HEK293 (cell line): ENCODE results near the gene PRPF6.

ENCODE experiments used
- CTCF ChIA-PET: fragments of 350-600 bp; formaldehyde crosslinking; extraction: SDS; loops from one replicate; lab custom pipeline; 2021; ENCODE audit warnings: antibody characterized with exemption; lab: Yijun Ruan, JAX
- POLR2A ChIA-PET: fragments of 300-600 bp; formaldehyde crosslinking; extraction: SDS; loops from one replicate; lab custom pipeline; 2020; ENCODE audit warnings: antibody characterized with exemption, inconsistent platforms; lab: Yijun Ruan, JAX
- H3K27ac ChIP-seq: fragments of 200-500 bp; sonication (Bioruptor generic); 2 replicates; pipeline ENCODE4 v1.5.1; 2014; ENCODE audit warnings: low read depth, low read length, control low read depth, inconsistent platforms; ENCODE audit errors: extremely low read depth
- H3K36me3 ChIP-seq, 2 experiments: fragments of 200-500 bp in 1 of 2; sonication (Bioruptor generic) in 1 of 2; 1 replicate in 1 of 2; 2 replicates in 1 of 2; pipeline ENCODE4 v1.5.1; 2014 to 2017; ENCODE audit warnings: inconsistent platforms in 2 of 2, low read length in 2 of 2; ENCODE audit not compliant: control insufficient read depth in 2 of 2, insufficient read depth in 1 of 2
- H3K4me1 ChIP-seq: fragments of 200-500 bp; sonication (Bioruptor generic); 2 replicates; pipeline ENCODE4 v1.5.1; 2014; ENCODE audit warnings: mild to moderate bottlenecking, low read length, inconsistent platforms; ENCODE audit not compliant: control insufficient read depth, insufficient read depth
- H3K4me3 ChIP-seq: 2 replicates; pipeline ENCODE4 v1.5.1; 2011; ENCODE audit warnings: low read depth, mild to moderate bottlenecking, control low read depth, low read length, moderate library complexity
- H3K9me3 ChIP-seq: fragments of 200-500 bp; sonication (Bioruptor generic); 2 replicates; pipeline ENCODE4 v1.5.1; 2014; ENCODE audit warnings: low read depth, low read length, inconsistent platforms; ENCODE audit not compliant: control insufficient read depth, insufficient read depth
- FEZF1 ChIP-seq: fragments of 450-650 bp; formaldehyde crosslinking; IDR thresholded peaks from 2 replicates; pipeline ENCODE4 v1.5.1; 2016; ENCODE audit warnings: missing biosample characterization, missing genetic modification characterization
- KLF16 ChIP-seq: fragments of 450-650 bp; formaldehyde crosslinking; IDR thresholded peaks from 2 replicates; pipeline ENCODE4 v1.5.1; 2017; ENCODE audit warnings: missing biosample characterization, missing genetic modification characterization
- KLF8 ChIP-seq: fragments of 450-650 bp; formaldehyde crosslinking; IDR thresholded peaks from 2 replicates; pipeline ENCODE4 v1.5.1; 2016; ENCODE audit warnings: missing biosample characterization, missing genetic modification characterization
- MYNN ChIP-seq: fragments of 450-650 bp; formaldehyde crosslinking; IDR thresholded peaks from 2 replicates; pipeline ENCODE4 v1.5.1; 2016; ENCODE audit warnings: missing biosample characterization, missing genetic modification characterization, borderline replicate concordance
- SP7 ChIP-seq: fragments of 450-650 bp; formaldehyde crosslinking; IDR thresholded peaks from 2 replicates; pipeline ENCODE4 v1.5.1; 2016; ENCODE audit warnings: missing biosample characterization, missing genetic modification characterization
- TCF7L2 ChIP-seq: IDR thresholded peaks from 2 replicates; pipeline ENCODE4 v1.6.1; 2011; ENCODE audit warnings: low read depth, mild to moderate bottlenecking, inconsistent platforms, low read length, moderate library complexity, borderline replicate concordance
- ZBTB20 ChIP-seq: fragments of 450-650 bp; formaldehyde crosslinking; IDR thresholded peaks from 2 replicates; pipeline ENCODE4 v1.5.1; 2016; ENCODE audit warnings: missing biosample characterization, missing genetic modification characterization
- ZBTB48 ChIP-seq: fragments of 450-650 bp; formaldehyde crosslinking; IDR thresholded peaks from 2 replicates; pipeline ENCODE4 v1.5.1; 2016; ENCODE audit warnings: missing biosample characterization, missing genetic modification characterization
- ZEB2 ChIP-seq: fragments of 450-650 bp; formaldehyde crosslinking; IDR thresholded peaks from 2 replicates; pipeline ENCODE4 v1.5.1; 2016; ENCODE audit warnings: missing biosample characterization, missing genetic modification characterization
- ZFHX2 ChIP-seq: fragments of 450-650 bp; formaldehyde crosslinking; conservative IDR thresholded peaks from 2 replicates; pipeline ENCODE4 v1.5.1; 2016; ENCODE audit warnings: missing biosample characterization, missing genetic modification characterization
- ZNF132 ChIP-seq: fragments of 450-650 bp; formaldehyde crosslinking; IDR thresholded peaks from 2 replicates; pipeline ENCODE4 v1.5.1; 2017; ENCODE audit warnings: missing biosample characterization, missing genetic modification characterization, borderline replicate concordance
- ZNF146 ChIP-seq: fragments of 450-650 bp; formaldehyde crosslinking; IDR thresholded peaks from 2 replicates; pipeline ENCODE4 v1.5.1; 2016; ENCODE audit warnings: missing biosample characterization, missing genetic modification characterization
- ZNF202 ChIP-seq: fragments of 450-650 bp; formaldehyde crosslinking; IDR thresholded peaks from 2 replicates; pipeline ENCODE4 v1.5.1; 2016; ENCODE audit warnings: missing biosample characterization, missing genetic modification characterization, borderline replicate concordance
- ZNF302 ChIP-seq: fragments of 450-650 bp; formaldehyde crosslinking; IDR thresholded peaks from 2 replicates; pipeline ENCODE4 v1.5.1; 2016; ENCODE audit warnings: missing biosample characterization, missing genetic modification characterization, low read depth
- ZNF354C ChIP-seq: fragments of 450-650 bp; formaldehyde crosslinking; IDR thresholded peaks from 2 replicates; pipeline ENCODE4 v1.5.1; 2016; ENCODE audit warnings: missing biosample characterization, missing genetic modification characterization, low read depth, borderline replicate concordance
- TF ChIP-seq, protein P1 (sequence below): fragments of 450-650 bp; formaldehyde crosslinking; IDR thresholded peaks from 2 replicates; pipeline ENCODE4 v1.5.1; 2016; ENCODE audit warnings: missing biosample characterization, missing genetic modification characterization
- TF ChIP-seq, protein P2 (sequence below): fragments of 450-650 bp; IDR thresholded peaks from 2 replicates; pipeline ENCODE4 v1.5.1; 2018; ENCODE audit warnings: missing biosample characterization, missing genetic modification characterization
- TF ChIP-seq, protein P3 (sequence below): fragments of 450-650 bp; formaldehyde crosslinking; IDR thresholded peaks from 2 replicates; pipeline ENCODE4 v1.5.1; 2016; ENCODE audit warnings: missing biosample characterization, missing genetic modification characterization
- TF ChIP-seq, protein P4 (sequence below): IDR thresholded peaks from 2 replicates; pipeline ENCODE4 v1.6.1; 2011; ENCODE audit warnings: mild to moderate bottlenecking, low read depth, low read length, borderline replicate concordance
- TF ChIP-seq, protein P5 (sequence below): fragments of 450-650 bp; formaldehyde crosslinking; IDR thresholded peaks from 2 replicates; pipeline ENCODE4 v1.5.1; 2016; ENCODE audit warnings: missing biosample characterization, missing genetic modification characterization
- TF ChIP-seq, protein P6 (sequence below): fragments of 450-650 bp; formaldehyde crosslinking; conservative IDR thresholded peaks from 2 replicates; pipeline ENCODE4 v1.5.1; 2016; ENCODE audit warnings: low read depth, missing biosample characterization, missing genetic modification characterization
- TF ChIP-seq, protein P7 (sequence below): fragments of 450-650 bp; formaldehyde crosslinking; IDR thresholded peaks from 2 replicates; pipeline ENCODE4 v1.5.1; 2016; ENCODE audit warnings: missing biosample characterization, missing genetic modification characterization

The PRPF6 gene

DNA sequence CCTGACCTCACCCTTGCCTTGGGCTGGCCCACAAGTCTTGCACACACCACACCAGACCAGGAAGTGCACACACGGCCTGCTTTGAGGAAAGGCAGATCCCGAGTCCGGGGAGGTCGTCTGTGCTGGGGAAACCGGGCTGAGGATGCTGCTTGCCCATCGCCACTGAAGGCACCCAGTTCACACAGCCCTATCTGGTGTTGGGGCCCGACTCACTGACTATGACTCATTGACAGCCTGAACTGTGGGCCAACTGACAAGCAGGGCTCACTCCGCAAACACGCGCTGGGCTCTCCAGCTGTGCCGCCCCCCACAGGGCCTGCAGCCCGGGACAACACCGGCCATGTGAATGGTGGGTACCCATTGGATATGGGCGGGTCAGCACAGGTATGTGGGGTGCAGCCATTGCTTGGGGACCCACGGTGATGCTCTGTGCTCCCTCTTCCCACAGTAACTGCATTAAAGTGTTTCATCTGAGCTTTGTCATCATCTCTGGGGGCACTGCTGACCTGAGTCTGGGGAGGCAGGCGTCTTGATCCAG, 3.1 kb upstream of the PRPF6 start:
- H3K4me1 ChIP-seq: peaks cover 13% of the 10 kb centered on the region
- peaks cover 0 to 4% of the 10 kb centered on the region in 2 experiments; a peak in 1 of 3 replicates for H3K36me3 ChIP-seq
- ChIA-PET CTCF (interaction anchor here (0.8 kb wide), 1 partner anchor 21 kb away, joined by 5 read pairs; no protein-coding TSS in a partner anchor), POLR2A (interaction anchor here (0.8 kb wide), 1 partner anchor 22 kb away, joined by 4 read pairs; the partner anchor contains the start of gene UCKL1)
- no peak overlapping the region for H3K27ac ChIP-seq
- no peak overlapping the region for H3K4me3 ChIP-seq
- no peaks in the 10 kb centered on the region for H3K9me3 ChIP-seq
- TF ChIP-seq KLF16 (tag by site-specific recombination) (no peak), ZFHX2 (tag by site-specific recombination) (no peak), FEZF1 (tag by site-specific recombination) (no peak), ZNF132 (tag by site-specific recombination) (no peak), TCF7L2 (no peak), SP7 (tag by site-specific recombination) (peak; percentile 60; the same call in 1 of the 2 replicates), ZNF146 (no peak), ZBTB48 (peak; percentile 40; the same call in 1 of the 2 replicates), ZEB2 (tag by site-specific recombination) (peak; percentile 75), ZNF354C (tag by site-specific recombination) (no peak), ZNF302 (tag by site-specific recombination) (no peak), ZNF202 (tag by site-specific recombination) (no peak), KLF8 (tag by site-specific recombination) (no peak), MYNN (tag by site-specific recombination) (no peak), ZBTB20 (peak; percentile 49)
- TF ChIP-seq, protein P1, sequence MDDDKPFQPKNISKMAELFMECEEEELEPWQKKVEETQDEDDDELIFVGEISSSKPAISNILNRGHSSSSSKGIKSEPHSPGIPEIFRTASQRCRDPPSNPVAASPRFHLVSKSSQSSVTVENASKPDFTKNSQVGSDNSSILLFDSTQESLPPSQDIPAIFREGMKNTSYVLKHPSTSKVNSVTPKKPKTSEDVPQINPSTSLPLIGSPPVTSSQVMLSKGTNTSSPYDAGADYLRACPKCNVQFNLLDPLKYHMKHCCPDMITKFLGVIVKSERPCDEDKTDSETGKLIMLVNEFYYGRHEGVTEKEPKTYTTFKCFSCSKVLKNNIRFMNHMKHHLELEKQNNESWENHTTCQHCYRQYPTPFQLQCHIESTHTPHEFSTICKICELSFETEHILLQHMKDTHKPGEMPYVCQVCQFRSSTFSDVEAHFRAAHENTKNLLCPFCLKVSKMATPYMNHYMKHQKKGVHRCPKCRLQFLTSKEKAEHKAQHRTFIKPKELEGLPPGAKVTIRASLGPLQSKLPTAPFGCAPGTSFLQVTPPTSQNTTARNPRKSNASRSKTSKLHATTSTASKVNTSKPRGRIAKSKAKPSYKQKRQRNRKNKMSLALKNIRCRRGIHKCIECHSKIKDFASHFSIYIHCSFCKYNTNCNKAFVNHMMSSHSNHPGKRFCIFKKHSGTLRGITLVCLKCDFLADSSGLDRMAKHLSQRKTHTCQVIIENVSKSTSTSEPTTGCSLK (tag by site-specific recombination): no peak
- TF ChIP-seq, protein P2, sequence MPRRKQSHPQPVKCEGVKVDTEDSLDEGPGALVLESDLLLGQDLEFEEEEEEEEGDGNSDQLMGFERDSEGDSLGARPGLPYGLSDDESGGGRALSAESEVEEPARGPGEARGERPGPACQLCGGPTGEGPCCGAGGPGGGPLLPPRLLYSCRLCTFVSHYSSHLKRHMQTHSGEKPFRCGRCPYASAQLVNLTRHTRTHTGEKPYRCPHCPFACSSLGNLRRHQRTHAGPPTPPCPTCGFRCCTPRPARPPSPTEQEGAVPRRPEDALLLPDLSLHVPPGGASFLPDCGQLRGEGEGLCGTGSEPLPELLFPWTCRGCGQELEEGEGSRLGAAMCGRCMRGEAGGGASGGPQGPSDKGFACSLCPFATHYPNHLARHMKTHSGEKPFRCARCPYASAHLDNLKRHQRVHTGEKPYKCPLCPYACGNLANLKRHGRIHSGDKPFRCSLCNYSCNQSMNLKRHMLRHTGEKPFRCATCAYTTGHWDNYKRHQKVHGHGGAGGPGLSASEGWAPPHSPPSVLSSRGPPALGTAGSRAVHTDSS (tag by site-specific recombination): no peak
- TF ChIP-seq, protein P3, sequence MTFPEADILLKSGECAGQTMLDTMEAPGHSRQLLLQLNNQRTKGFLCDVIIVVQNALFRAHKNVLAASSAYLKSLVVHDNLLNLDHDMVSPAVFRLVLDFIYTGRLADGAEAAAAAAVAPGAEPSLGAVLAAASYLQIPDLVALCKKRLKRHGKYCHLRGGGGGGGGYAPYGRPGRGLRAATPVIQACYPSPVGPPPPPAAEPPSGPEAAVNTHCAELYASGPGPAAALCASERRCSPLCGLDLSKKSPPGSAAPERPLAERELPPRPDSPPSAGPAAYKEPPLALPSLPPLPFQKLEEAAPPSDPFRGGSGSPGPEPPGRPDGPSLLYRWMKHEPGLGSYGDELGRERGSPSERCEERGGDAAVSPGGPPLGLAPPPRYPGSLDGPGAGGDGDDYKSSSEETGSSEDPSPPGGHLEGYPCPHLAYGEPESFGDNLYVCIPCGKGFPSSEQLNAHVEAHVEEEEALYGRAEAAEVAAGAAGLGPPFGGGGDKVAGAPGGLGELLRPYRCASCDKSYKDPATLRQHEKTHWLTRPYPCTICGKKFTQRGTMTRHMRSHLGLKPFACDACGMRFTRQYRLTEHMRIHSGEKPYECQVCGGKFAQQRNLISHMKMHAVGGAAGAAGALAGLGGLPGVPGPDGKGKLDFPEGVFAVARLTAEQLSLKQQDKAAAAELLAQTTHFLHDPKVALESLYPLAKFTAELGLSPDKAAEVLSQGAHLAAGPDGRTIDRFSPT (tag by site-specific recombination): peak; percentile 43; the same call in 1 of the 2 replicates
- TF ChIP-seq, protein P4, sequence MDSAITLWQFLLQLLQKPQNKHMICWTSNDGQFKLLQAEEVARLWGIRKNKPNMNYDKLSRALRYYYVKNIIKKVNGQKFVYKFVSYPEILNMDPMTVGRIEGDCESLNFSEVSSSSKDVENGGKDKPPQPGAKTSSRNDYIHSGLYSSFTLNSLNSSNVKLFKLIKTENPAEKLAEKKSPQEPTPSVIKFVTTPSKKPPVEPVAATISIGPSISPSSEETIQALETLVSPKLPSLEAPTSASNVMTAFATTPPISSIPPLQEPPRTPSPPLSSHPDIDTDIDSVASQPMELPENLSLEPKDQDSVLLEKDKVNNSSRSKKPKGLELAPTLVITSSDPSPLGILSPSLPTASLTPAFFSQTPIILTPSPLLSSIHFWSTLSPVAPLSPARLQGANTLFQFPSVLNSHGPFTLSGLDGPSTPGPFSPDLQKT: no peak
- TF ChIP-seq, protein P5, sequence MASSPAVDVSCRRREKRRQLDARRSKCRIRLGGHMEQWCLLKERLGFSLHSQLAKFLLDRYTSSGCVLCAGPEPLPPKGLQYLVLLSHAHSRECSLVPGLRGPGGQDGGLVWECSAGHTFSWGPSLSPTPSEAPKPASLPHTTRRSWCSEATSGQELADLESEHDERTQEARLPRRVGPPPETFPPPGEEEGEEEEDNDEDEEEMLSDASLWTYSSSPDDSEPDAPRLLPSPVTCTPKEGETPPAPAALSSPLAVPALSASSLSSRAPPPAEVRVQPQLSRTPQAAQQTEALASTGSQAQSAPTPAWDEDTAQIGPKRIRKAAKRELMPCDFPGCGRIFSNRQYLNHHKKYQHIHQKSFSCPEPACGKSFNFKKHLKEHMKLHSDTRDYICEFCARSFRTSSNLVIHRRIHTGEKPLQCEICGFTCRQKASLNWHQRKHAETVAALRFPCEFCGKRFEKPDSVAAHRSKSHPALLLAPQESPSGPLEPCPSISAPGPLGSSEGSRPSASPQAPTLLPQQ: peak; percentile 76
- TF ChIP-seq, protein P6, sequence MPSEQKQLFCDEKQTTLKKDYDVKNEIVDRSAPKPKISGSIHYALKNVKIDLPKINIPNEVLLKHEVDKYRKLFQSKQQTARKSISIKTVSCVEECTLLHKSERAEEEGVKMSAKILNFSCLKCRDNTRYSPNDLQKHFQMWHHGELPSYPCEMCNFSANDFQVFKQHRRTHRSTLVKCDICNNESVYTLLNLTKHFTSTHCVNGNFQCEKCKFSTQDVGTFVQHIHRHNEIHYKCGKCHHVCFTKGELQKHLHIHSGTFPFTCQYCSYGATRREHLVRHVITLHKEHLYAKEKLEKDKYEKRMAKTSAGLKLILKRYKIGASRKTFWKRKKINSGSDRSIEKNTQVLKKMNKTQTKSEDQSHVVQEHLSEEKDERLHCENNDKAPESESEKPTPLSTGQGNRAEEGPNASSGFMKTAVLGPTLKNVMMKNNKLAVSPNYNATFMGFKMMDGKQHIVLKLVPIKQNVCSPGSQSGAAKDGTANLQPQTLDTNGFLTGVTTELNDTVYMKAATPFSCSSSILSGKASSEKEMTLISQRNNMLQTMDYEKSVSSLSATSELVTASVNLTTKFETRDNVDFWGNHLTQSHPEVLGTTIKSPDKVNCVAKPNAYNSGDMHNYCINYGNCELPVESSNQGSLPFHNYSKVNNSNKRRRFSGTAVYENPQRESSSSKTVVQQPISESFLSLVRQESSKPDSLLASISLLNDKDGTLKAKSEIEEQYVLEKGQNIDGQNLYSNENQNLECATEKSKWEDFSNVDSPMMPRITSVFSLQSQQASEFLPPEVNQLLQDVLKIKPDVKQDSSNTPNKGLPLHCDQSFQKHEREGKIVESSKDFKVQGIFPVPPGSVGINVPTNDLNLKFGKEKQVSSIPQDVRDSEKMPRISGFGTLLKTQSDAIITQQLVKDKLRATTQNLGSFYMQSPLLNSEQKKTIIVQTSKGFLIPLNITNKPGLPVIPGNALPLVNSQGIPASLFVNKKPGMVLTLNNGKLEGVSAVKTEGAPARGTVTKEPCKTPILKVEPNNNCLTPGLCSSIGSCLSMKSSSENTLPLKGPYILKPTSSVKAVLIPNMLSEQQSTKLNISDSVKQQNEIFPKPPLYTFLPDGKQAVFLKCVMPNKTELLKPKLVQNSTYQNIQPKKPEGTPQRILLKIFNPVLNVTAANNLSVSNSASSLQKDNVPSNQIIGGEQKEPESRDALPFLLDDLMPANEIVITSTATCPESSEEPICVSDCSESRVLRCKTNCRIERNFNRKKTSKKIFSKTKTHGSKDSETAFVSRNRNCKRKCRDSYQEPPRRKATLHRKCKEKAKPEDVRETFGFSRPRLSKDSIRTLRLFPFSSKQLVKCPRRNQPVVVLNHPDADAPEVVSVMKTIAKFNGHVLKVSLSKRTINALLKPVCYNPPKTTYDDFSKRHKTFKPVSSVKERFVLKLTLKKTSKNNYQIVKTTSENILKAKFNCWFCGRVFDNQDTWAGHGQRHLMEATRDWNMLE (tag by site-specific recombination): no peak
- TF ChIP-seq, protein P7, sequence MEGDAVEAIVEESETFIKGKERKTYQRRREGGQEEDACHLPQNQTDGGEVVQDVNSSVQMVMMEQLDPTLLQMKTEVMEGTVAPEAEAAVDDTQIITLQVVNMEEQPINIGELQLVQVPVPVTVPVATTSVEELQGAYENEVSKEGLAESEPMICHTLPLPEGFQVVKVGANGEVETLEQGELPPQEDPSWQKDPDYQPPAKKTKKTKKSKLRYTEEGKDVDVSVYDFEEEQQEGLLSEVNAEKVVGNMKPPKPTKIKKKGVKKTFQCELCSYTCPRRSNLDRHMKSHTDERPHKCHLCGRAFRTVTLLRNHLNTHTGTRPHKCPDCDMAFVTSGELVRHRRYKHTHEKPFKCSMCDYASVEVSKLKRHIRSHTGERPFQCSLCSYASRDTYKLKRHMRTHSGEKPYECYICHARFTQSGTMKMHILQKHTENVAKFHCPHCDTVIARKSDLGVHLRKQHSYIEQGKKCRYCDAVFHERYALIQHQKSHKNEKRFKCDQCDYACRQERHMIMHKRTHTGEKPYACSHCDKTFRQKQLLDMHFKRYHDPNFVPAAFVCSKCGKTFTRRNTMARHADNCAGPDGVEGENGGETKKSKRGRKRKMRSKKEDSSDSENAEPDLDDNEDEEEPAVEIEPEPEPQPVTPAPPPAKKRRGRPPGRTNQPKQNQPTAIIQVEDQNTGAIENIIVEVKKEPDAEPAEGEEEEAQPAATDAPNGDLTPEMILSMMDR: no peak
